Dermis microvascular lymphatic vessel endothelial cell (primary cell): ENCODE measurements around the gene LUC7L2. TPM values are rescaled to one million over a fixed set of nuclear protein-coding genes. Genes with fewer than 3 reads are reported as not detected.
A peak's percentile ranks its signal among the peaks of the same experiment; 100 is the strongest.
"Not testable (repeated sequence)": the region's sequence is repeated elsewhere in the genome, so short reads cannot be mapped to it uniquely, and the experiment has no call there.

Experiments
- DNase-seq, 2 donors: peaks; one replicate each; pipeline versions ENCODE4 v3.0.0 to v3.0.0-alpha.2; 2010; ENCODE audit warnings: low read depth in 2 of 2
- total RNA-seq: library from RNA; depleted of rRNA; stranded (reverse); fragments of >200 nt; gene quantifications from 2 replicates; pipeline ENCODE4 v1.2.1, GENCODE V29; 2014

The LUC7L2 gene
- total RNA-seq, 1 donor from 2014 or later = 27.3 TPM

DNA sequence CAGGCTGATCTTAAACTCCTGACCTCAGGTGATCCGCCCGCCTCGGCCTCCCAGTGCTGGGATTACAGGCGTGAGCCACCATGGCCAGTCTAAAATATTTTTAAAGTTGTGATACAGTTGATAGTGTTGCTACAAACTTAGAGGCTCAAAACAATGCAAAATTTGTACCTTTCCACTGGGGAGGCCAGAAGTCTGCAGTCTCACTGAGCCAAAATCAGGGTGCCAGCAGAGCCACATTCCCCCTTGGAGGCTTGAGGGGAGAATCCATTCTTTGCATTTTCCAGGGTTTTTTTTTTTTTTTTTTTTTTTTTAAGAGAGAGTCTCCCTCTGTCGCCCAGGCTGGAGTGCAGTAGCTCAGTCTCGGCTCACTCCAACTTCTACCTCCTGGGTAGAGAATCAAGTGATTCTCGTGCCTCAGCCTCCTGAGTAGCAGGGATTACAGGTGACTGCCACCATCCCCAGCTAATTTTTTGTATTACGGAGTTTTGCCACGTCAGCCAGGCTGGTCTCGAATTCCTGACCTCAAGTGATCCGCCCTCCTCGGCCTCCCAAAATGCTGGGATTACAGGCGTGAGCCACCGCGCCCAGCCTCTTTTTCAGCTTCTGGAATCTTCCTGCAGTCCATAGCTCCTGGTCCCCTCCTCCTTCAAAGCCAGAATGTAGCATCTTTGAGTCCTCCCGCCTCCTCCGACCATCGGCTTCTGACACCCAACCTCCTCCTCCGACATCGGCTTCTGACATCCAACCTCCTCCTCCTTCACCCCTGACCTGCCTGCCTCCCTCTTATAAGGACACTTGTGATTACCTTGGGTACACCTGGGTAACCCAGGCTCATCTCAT lies 86.6 kb downstream of the LUC7L2 start:
- DNase-seq = no peak

DNA sequence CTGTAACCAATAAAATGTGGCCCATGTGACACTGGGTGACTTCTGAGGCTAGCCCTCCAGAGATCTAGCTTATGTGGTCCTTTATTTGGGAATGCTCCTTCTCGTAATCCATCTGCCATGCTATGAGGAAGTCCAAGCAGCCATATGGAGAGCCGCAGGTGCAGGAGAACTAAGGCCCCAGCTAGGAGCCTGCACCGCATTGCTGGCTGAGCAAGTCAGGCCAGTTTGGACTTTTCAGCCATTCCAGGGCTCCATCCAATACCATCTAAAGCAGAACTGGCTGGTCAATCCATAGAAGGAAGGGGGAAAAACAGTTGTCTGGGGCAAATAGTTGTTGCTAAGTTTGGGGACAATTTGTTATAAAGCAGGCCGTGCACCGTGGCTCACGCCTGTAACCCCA lies 91.2 kb downstream of the LUC7L2 start:
- no peak for DNase-seq

DNA sequence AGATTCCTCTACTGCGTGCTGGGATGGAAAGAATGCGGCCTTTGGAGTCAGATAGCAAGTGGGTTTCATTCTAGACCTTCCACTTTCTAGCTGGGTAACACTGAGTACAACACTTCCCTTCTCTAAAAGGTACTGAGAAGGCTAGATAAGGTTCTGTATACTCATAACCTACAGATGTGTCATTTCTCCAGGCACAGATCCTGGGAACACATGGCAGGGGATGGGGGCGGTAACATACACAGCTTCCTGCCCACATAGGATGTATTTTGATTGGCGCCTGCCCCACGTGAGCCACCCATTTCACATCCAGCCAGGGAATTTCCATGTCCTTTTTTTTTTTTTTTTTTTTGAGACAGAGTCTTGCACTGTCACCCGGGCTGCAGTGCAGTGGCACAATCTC lies 91.9 kb downstream of the LUC7L2 start:
- peak; percentile 68 for DNase-seq

DNA sequence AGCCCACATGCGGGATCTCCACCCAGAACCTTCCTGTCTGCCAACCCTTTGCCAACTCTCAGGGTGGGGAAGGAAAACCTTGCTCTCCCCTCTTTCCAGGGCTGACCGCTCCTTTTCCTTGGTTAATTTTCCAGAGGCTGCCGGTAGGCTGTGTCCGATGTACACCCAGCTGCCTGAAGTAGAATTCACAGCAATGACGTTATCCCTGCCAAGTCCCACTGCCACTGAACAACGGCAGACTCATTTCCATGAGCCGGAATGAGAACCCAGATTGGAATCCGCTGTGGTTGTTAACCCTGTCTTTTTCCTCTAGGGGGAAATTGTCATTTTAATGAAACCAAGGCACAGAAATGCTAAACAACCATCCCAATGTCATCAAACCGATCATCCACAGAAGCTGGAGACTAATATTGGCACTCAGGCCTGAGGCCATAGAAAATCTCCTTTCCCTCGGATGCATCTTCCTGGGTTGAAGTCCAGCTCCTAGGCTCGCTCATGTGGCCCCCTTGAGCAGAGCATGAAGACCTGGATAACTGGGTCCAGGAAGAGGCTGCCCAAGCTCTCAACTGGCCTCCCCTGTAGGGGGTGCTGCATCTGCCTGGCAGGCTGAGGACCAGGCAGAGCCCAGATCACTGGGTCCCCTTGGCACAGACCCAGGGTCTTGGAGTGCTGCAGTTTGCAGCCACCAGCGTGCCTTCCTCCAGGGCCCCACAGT lies 93.4 kb downstream of the LUC7L2 start:
- DNase-seq = peak; percentile 2 to 22

DNA sequence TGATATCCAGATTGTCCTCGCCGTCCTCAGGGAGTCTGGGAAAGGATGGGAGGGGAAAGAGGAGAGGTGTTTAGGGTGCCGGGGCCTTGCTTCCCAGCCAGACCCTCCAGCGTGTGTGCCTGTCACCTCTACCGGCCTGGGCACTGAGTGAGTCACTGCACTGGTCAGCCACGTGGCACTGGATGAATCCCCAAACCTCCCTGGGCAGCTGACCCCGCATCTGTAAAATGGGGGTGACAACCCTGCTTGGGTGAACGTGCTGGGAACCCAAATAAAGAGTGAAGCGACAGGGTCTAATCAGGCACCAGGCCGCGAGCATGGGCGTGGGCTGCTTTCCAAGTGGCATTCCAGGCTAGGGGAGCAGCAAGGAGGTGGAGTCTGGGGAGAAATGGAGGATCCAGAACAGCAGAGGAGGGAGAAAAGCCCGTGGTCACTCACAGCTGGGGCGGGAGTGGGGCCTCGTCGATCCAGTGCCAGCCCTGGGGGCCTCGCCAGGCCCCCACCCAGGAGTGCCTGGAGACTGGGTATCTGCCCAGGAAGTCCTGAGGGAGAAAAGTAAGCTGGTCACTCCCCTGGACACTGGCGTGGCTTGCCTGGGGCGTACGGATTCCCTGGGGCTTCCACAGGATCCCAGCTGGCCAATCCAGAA lies 94.1 kb downstream of the LUC7L2 start:
- DNase-seq = no peak

DNA sequence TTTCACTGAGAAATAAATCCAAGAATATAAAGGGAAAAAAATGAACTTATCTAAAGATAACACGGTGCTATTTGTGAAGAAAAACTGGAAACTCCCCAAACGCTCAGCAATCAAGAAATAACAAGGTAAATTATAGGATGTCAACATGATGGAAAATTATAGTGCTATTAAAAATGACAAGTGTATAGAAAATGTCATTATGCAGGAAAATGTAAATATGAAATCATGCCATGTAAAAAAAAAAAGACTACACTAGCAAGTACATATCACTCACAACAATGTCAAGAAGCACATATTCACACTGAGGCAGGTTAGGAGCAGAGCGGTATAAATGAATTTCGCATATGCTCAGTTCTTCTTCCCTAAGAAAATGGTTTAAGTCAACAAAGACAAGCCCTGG lies 96.1 kb downstream of the LUC7L2 start:
- no peak for DNase-seq

DNA sequence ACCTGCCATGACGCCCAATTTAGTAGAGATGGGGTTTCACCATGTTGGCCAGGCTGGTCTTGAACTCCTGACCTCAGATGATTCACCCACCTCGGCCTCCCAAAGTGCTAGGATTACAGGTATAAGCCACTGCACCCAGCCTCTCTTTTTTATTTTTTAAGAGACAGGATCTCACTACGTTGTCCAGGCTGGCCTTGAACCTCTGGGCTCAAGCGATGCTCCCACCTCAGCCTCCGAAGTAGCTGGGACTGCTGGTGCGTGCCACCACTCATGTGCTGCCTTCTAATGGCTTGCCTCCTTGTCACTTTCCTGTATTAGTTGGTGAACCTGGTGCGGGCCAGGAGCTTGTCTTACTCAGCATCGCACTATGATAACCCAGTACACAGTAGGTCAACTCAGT lies 96.8 kb downstream of the LUC7L2 start:
- no peak for DNase-seq

DNA sequence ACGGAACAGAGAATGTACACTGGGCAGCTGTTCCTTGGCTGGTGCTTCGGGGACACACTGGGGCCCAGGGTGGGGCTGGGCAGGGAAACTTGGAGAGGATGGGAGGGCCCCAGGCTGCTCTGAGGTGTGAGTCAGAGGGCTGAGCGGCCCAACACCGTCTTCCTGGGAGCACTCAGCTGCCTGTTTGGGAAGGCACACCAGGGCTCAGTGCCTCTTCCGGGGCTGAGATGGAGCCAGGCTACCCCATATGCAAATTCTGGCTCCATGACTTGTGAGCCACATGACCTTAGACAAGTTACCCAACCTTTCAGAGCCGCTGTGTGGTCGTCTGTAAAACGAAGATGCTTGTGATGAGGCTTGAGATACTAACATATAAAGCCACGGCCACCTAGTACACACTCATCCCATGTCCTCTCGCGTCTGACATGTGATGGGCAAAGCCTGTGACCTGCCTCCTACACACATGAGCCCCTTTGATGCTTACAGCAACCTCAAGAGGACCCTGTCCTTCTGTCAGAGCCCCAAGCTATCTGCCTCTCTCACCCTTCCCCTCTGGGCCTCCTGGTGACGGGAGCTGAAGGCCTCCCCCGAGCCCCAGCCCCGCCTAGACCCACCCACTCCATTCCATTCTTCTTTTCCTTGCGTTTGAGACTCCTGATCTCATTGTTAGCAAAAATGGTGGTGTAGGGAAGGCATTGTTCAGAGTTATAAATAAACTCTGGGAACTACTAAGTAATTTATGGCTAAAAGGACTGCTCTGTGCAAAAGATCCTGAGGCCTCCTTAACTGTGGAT lies 97.7 kb downstream of the LUC7L2 start:
- no peak for DNase-seq

DNA sequence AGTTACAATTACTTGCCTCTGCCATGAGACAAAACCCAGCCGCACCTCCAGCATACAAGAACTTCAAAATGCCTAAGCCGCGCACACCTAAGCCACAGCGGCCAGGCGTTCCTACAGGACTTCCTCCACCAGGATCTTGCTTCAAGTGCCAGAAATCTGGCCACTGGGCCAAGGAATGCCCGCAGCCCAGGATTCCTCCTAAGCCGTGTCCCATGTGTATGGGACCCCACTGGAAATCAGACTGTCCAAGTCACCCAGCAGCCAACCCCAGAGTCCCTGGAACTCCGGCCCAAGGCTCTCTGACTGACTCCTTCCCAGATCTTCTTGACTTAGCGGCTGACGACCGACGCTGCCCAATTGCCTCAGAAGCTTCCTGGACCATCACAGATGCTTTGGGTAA lies 103.7 kb downstream of the LUC7L2 start:
- DNase-seq = not testable (repeated sequence)

DNA sequence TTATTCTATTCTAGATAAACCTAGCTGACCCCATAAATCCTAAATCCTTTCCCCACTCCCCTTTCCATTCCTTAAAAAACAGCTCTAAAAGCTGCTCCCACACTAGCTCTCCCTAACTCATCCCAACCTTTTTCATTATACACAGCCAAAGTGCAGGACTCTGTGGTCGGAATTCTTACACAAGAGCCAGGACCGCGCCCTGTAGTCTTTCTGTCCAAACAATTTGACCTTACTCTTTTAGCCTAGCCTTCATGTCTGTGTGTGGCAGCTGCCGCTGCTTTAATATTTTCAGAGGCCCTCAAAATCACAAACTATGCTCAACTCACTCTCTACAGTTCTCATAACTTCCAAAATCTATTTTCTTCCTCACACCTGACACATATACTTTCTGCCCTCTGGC lies 104.8 kb downstream of the LUC7L2 start:
- DNase-seq = not testable (repeated sequence)

DNA sequence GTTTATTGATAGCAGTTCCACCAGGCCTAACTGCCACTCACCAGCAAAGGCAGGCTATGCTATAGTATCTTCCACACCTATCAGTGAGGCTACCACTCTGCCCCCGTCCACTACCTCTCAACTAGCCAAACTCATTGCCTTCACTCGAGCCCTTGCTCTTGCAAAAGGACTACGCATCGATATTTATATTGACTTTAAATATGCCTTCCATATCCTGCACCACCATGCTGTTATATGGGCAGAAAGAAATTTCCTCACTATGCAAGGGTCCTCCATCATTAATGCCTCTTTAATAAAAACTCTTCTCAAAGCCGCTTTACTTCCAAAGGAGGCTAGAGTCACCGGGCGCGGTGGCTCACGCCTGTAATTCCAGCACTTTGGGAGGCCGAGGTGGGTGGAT lies 105.4 kb downstream of the LUC7L2 start:
- not testable (repeated sequence) for DNase-seq

DNA sequence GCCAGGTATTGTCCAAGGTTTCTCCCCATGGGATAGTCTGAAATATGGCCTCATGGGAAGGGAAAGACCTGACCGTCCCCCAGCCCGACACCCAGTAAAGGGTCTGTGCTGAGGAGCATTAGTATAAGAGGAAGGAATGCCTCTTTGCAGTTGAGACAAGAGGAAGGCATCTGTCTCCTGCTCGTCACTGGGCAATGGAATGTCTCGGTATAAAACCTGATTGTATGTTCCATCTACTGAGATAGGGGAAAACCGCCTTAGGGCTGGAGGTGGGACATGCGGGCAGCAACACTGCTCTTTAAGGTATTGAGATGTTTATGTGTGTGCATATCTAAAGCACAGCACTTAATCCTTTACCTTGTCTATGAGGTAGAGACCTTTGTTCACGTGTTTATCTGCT lies 108.0 kb downstream of the LUC7L2 start:
- not testable (repeated sequence) for DNase-seq

DNA sequence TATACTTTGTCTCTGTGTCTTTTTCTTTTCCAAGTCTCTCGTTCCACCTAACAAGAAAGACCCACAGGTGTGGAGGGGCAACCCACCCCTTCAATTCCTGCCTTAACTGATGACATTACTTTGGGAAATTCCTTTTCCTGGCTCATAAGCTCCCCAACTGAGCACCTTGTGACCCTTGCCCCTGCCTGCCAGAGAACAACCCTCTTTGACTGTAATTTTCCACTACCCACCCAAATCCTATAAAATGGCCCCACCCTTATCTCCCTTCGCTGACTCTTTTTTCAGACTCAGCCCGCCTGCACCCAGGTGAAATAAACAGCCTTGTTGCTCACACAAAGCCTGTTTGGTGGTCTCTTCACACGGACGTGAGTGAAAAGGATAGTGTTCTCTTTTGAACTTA lies 108.6 kb downstream of the LUC7L2 start:
- DNase-seq = not testable (repeated sequence)

DNA sequence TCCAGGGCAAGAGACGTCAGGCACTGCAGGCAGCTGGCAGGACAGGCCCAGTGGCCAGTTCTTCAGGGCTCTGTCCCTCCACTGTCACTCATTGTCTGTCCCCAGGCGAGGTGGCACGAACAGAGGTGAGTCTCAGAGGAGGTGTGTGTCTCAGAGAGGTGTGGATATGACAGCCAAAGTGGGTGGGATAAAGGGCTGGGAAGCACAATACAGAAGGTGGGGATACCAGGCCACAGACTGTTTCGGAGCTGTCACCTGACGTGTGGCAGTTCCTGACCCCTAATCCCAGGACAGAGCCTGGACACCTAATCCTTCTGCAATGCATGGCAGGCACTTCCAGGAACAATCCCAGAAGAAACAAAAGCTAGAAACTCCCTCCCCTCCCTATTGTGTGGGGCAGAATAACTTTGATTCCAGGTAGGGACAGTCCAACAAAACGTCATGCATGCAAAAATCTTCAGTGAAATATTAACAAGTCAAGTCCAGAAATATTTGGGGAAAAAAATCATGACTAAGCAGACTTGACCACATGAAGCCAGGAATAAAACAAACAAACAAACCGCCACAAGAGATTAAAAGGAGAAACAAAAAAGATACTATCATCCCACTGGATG lies 112.2 kb downstream of the LUC7L2 start:
- no peak for DNase-seq

Other genes with a start within 250 kb of the LUC7L2 start
- gene UBN2, start 128.7 kb upstream of the LUC7L2 start, total RNA-seq = 2.8 and 4.0 TPM in 2 replicates
- gene FMC1, start 18.6 kb upstream of the LUC7L2 start, total RNA-seq = 8.9 and 16.6 TPM in 2 replicates
- gene KLRG2, start 123.8 kb downstream of the LUC7L2 start, total RNA-seq = not detected in 2 replicates
- not detected in 2 replicates for gene CLEC2L, start 163.8 kb downstream of the LUC7L2 start, total RNA-seq